Tibial artery (tissue), 4 donors: ENCODE results near the gene UBE2L3.

ENCODE experiments used
- DNase-seq, 2 donors: peaks; one replicate each; pipeline ENCODE4 v3.0.0-alpha.2; 2019
- H3K27ac ChIP-seq, 2 donors: fragments of 200-600 bp; sonication (generic) in 1 of 2; 1 replicate in 1 of 2; 2 replicates in 1 of 2; pipeline ENCODE4 v1.5.1; 2018 to 2019; ENCODE audit warnings: mild to moderate bottlenecking in 1 of 2
- H3K27me3 ChIP-seq, 2 donors: fragments of 200-600 bp; sonication (generic) in 1 of 2; one replicate each; pipeline versions ENCODE4 v1.5.1 to v1.6.0; 2016 to 2019
- H3K36me3 ChIP-seq, 3 donors: fragments of 200-600 bp; sonication (generic) in 2 of 3; one replicate each; pipeline ENCODE4 v1.5.1; 2016 to 2019; ENCODE audit warnings: mild to moderate bottlenecking in 2 of 3
- H3K4me1 ChIP-seq, 4 donors: fragments of 200-600 bp; sonication (generic) in 2 of 4; 1 replicate in 3 of 4; 2 replicates in 1 of 4; pipeline ENCODE4 v1.5.1; 2016 to 2019
- H3K4me3 ChIP-seq, 2 donors: fragments of 200-600 bp; sonication (generic) in 1 of 2; 1 replicate in 1 of 2; 2 replicates in 1 of 2; pipeline ENCODE4 v1.5.1; 2018 to 2019; ENCODE audit warnings: mild to moderate bottlenecking in 2 of 2
- H3K9me3 ChIP-seq, 3 donors: fragments of 200-600 bp; sonication (generic) in 1 of 3; one replicate each; pipeline ENCODE4 v1.5.1; 2016 to 2019
- CTCF ChIP-seq, 2 experiments: fragments of 200-600 bp in 1 of 2; fragments of 450-650 bp in 1 of 2; IDR thresholded peaks; one replicate each; pipeline ENCODE4 v1.5.1; 2017 to 2019; ENCODE audit warnings: antibody characterized with exemption in 2 of 2, mild to moderate bottlenecking in 1 of 2, moderate library complexity in 1 of 2
- intact Hi-C: fragments of 100-400 bp; cut with DNase I; formaldehyde crosslinking; loops from one replicate; pipeline ENCODE4 v1.15.0; 2023; ENCODE audit warnings: low total_unique reads

UBE2L3 gene

GRCh38 chr22:21646608-21647590 is 79.4 kb downstream of the UBE2L3 start:
- H3K27ac ChIP-seq = no peak overlapping the region
- DNase-seq = peak; percentile 78 to 88
- H3K4me3 ChIP-seq = no peak overlapping the region
- peaks cover 0 to 8% (median 7%) of the 10 kb centered on the region in 3 donors for H3K36me3 ChIP-seq
- peaks cover 0 to 30% (median 22%) of the 10 kb centered on the region in 4 donors for H3K4me1 ChIP-seq
- H3K9me3 ChIP-seq = no peaks in the 10 kb centered on the region
- peak; percentile 81 to 89 for TF ChIP-seq CTCF (IDR thresholded peaks at IDR 0.05)
- intact Hi-C loops = no loop called here
- H3K27me3 ChIP-seq = no peaks in the 10 kb centered on the region

- DNase-seq = no peak
- Histone ChIP-seq H3K27me3 (peaks cover 0 to 12% of the 10 kb centered on the region in 2 donors), H3K27ac (no peak overlapping the region), H3K36me3 (peaks cover 0 to 5% (median 3%) of the 10 kb centered on the region in 3 donors), H3K4me1 (peaks cover 0 to 24% (median 15%) of the 10 kb centered on the region in 4 donors), H3K4me3 (no peak overlapping the region), H3K9me3 (no peaks in the 10 kb centered on the region)
- intact Hi-C loops = no loop called here
- TF ChIP-seq CTCF (IDR thresholded peaks at IDR 0.05) = no peak
Observed at GRCh38 chr22:21650280-21650679, 82.8 kb downstream of the UBE2L3 start.

- H3K27ac ChIP-seq = no peak overlapping the region
- intact Hi-C loops = no loop called here
- peaks cover 0 to 3% (median 0%) of the 10 kb centered on the region in 3 donors for H3K36me3 ChIP-seq
- H3K4me3 ChIP-seq = peak overlapping the region in 1 of 2 donors; percentile 71
- H3K9me3 ChIP-seq = no peaks in the 10 kb centered on the region
- peaks cover 0 to 15% of the 10 kb centered on the region in 2 donors for H3K27me3 ChIP-seq
- TF ChIP-seq CTCF (IDR thresholded peaks at IDR 0.05) = no peak
- no peak for DNase-seq
- H3K4me1 ChIP-seq = peaks cover 0 to 24% (median 15%) of the 10 kb centered on the region in 4 donors
Observed at GRCh38 chr22:21650823-21651520, 83.5 kb downstream of the UBE2L3 start.

- Histone ChIP-seq H3K36me3 (no peaks in the 10 kb centered on the region), H3K27ac (no peak overlapping the region), H3K4me3 (peak overlapping the region; percentile 57 to 71), H3K27me3 (peaks cover 0 to 20% of the 10 kb centered on the region in 2 donors), H3K4me1 (peaks cover 0 to 20% (median 15%) of the 10 kb centered on the region in 4 donors), H3K9me3 (no peaks in the 10 kb centered on the region)
- DNase-seq = no peak
- TF ChIP-seq CTCF (IDR thresholded peaks at IDR 0.05) = no peak
- intact Hi-C loops = no loop called here
Observed at GRCh38 chr22:21651521-21652009, 84.1 kb downstream of the UBE2L3 start.

GRCh38 chr22:21652010-21652546 is 84.6 kb downstream of the UBE2L3 start:
- Histone ChIP-seq H3K27me3 (peaks cover 0 to 25% of the 10 kb centered on the region in 2 donors), H3K4me1 (peaks cover 0 to 18% (median 16%) of the 10 kb centered on the region in 4 donors), H3K9me3 (no peaks in the 10 kb centered on the region), H3K4me3 (peak overlapping the region; percentile 57 to 71), H3K27ac (peak overlapping the region in 1 of 2 donors; percentile 17), H3K36me3 (no peaks in the 10 kb centered on the region)
- intact Hi-C loops = no loop called here
- TF ChIP-seq CTCF (IDR thresholded peaks at IDR 0.05) = no peak
- peak; percentile 89 to 92 for DNase-seq
